CD4-positive, alpha-beta T cell treated with Interleukin-15 for 4 hours (primary cell): ENCODE measurements around the gene LSM14B.

Source experiments
- DNase-seq: peaks from one replicate; pipeline ENCODE4 v3.0.0-alpha.2; 2020; ENCODE audit warnings: low spot score

LSM14B gene

DNA sequence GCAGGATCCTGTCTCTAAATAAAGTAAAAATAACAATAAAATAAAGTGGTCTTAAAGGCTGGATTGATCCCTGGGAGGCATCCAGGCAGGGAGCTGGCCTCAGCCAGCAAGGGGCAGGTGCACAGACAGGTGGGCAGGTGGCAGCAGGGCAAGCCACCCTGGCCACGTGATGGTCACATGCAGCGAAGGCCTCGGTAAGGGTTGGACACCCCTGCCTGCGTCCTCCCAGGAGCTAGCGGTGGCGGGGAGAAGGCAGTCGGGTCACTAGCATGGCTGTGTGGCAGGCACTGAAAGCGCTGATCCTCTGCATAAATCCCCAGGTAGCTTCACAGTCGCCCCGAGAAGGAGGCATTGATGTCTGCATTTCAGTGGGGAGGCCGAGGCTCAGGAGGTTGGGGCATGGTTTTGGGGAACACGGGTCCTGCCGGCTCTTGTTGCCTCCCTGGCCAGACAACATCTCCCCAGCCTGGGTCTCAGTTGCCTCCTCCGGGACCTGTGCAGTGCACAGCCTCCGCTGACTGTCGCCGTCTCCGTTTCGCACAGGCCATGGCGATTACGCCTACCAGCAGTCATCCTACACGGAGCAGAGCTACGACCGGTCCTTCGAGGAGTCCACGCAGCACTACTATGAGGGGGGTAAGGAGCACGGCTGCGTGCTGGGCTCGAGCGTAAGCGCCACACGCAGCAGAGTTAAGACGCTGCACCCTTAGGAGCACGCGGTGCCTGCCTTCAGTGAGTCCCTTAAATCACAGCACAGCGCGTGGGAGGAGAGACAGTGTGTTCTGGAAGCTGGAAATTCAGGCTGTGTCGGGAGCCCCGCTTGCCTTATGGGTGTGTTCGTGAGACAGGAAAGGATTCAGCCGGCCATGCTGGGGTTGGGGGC is 42.8 kb downstream of the LSM14B start:
- no peak for DNase-seq

GRCh38 chr20:62165762-62166399 is 43.6 kb downstream of the LSM14B start:
- no peak for DNase-seq

GRCh38 chr20:62167474-62167873 is 45.2 kb downstream of the LSM14B start:
- no peak for DNase-seq

DNA sequence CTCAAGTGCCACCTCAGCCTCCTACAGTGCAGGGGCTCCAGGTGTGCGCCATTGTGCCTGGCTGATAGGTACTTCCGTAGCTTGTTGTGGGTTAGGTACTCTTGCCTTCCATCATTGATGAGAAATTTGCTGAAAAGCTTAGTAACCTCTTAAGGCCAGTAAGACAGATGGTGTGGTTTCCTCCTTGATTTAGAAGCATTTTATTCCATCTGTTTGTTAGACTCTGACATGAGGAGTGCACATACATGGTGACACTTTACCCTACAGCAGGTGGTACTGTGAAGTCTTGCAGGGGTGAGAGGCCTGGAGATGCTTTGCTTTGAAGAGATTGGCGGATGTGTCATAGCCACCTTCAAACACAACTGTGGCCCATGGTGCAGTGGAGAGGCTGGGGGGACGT is 45.8 kb downstream of the LSM14B start:
- no peak for DNase-seq

GRCh38 chr20:62168890-62169435 is 46.7 kb downstream of the LSM14B start:
- DNase-seq: no peak

- DNase-seq: no peak
These were observed 48.3 kb downstream of the LSM14B start for GRCh38 chr20:62170536-62170935.

DNA sequence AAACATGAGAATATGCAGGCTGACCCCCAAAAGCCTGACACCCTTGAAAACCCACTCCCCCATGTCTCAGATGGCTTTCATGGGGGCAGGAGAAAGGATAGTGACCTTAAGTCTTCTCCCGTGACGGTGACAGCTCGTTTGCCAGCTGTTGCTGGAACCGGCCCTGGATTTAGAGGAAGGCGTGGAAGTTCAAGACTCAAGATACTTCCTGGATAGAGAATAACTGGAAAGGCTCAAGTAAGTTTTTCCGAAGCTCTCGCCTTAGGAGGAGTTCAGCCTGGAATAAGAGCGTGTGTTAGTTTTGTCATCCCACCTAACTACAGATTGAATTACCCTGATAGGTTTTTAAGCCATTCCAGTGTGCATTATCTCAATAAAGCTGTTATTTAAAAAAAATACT is 49.0 kb downstream of the LSM14B start:
- no peak for DNase-seq

- DNase-seq: no peak
These were observed 50.4 kb downstream of the LSM14B start for GRCh38 chr20:62172666-62173065.

DNA sequence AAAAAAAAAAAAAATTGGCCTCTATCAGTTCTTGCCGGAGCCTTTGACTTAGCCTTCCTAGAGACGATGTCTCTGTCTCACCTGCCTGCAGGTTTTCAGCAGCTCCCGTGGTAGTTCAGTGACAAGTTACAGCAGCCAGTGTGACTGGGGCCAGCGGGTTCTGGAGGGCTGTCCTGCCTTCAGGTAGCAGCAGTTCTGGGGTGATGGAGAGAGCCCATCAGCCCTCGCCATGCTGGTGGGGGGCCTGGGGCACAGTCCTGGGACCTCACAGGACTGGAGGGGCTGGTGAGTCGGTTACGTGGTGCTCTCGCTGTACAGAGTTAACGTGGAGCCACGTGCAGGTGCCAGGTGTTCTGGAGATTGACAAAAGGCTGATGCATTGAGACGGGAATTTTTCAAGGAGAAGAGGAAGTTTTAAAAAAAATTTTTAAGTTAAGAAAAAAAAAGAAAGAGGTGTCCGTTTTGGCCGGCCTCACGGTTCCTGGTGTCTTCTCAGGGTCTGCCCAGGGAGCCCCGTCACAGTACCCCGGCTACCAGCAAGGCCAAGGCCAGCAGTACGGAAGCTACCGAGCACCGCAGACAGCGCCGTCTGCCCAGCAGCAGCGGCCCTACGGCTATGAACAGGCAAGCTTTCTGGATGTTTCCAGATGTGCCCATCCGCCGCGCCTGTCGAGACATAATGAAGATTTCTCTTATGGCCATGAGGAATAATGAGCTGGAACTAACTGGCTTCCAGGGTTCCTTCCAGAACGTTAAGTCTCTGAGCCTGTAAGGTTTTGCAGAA is 51.9 kb downstream of the LSM14B start:
- DNase-seq: no peak

- no peak for DNase-seq
These were observed 52.8 kb downstream of the LSM14B start for GRCh38 chr20:62174870-62175624.

GRCh38 chr20:62175711-62176110 is 53.4 kb downstream of the LSM14B start:
- no peak for DNase-seq

- no peak for DNase-seq
These were observed 54.6 kb downstream of the LSM14B start for GRCh38 chr20:62176866-62177265.

GRCh38 chr20:62177307-62177706 is 55.0 kb downstream of the LSM14B start:
- no peak for DNase-seq

- no peak for DNase-seq
These were observed 56.3 kb downstream of the LSM14B start for GRCh38 chr20:62178316-62179161.

GRCh38 chr20:62179162-62179504 is 56.9 kb downstream of the LSM14B start:
- no peak for DNase-seq

- DNase-seq: no peak
These were observed 59.5 kb downstream of the LSM14B start for GRCh38 chr20:62181808-62182207.

- peak; percentile 93 for DNase-seq
These were observed 60.5 kb downstream of the LSM14B start, which contains the start of gene MTG2 for GRCh38 chr20:62182469-62183425. Gene MTG2, plus strand, starts transcription at chr20:62183028. Its CDS starts 10,393 bp downstream, at chr20:62193421.

DNA sequence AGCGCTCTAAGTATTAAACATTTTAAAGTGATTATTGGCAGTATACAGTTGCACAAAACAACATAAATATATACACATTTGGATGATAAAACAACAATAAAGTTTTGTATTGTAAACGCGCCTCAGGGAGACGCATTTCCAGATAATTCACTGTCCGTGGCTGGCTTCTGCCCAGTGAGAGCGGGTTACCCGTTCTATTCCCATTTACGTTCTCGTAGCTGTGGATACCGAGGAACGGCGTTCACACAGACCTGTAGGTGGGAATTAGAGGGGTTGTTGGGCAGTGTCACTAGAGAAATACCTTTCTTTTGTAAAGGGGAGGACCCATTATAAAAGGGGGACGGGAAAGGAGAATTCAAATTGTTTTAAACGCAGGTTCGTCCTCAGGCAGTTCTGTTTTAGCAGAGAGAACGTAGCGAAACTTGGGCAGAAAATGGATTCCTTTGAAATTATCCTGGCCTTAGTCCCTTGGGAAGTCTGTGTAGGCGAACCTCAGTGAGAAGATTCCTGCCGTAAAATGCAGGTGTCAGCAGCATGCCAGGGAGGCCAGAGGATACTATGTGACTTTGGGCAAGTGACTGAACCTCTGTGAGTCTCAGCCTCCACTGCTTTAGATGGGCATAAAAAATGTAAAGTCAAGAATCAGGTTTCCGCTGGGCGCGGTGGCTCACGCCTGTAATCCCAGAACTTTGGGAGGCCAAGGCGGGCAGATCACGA is 61.3 kb downstream of the LSM14B start:
- DNase-seq: no peak
